NCI-H748 treated with DMSO at 0.1 percent for 48 hours (cell line): ENCODE results near the gene MRC1.

ENCODE experiments used
- DNase-seq: peaks from one replicate; lab custom pipeline; 2025; lab: John Stamatoyannopoulos, UW

MRC1 gene

DNA sequence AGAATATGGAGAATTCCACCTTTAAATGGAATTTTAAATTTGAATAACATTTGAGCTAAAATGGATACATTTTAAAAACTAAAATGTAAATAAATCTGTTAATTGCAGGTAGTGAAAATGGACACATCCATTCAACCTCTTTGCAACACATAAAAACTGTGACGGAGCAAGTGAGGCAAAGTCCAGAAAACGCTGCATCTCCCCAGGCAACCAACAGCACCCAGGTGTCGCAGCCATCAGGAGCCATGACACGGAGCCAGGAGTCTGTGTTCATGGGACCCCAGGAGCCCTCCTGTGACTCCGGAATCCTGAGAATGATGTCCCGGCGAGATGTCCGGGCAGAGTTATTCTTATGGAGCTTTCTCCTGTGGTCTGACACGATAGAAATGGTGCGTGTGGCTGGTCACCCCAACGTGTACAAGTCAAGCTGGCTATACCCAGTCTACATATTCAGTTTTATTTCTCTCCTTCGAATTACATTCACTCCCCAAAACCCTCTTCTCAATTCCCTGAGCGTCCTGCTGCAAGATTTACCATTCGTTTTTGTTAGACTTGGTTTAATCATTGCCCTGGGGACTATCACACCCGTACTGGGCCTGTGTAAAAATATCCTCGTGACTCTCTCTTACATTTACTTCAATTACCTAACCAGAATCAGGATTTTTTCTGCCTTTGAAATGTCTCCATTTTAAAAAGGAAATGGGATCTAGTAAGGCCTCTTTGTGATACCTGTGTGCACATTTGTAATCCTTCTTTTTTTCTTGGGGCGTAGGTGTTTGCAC lies 13.1 kb upstream of the MRC1 start:
- no peak for DNase-seq

DNA sequence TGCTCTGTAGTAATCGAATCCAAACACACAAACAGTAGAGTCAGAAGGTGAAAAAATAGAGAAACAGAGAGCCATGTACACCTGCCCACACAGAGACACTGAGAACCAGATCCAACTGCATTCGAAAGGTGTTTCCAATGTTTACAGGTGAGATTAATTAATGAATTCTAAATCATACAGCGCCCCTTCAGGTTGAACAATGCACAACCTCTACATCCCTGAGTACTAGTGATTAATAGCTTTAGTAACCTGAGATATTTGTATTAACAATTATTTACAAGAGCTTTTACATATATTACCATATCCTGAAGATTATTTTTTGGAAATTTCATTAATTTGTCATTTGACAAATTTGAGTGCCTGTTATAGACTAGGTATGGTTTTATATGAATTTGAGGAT lies 7.6 kb upstream of the MRC1 start:
- DNase-seq: no peak

DNA sequence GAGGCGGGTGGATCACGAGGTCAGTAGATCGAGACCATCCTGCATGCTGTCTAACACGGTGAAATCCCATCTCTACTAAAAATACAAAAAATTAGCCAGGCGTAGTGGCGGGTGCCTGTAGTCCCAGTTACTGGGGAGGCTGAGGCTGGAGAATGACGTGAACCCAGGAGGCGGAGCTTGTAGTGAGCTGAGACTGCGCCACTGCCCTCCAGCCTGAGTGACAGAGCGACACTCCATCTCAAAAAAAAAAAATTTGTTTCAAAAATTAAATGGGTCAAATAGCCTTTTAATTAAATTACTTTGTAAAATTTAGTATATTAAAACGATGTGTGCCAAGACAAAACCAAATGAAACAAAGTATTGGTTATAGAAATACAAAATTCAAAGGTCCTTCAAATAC lies 6.8 kb upstream of the MRC1 start:
- DNase-seq: no peak

GRCh38 chr10:17802976-17803375 lies 6.2 kb upstream of the MRC1 start:
- no peak for DNase-seq

- no peak for DNase-seq
These were observed 3.8 kb upstream of the MRC1 start for GRCh38 chr10:17805330-17805729.

GRCh38 chr10:17805921-17806577 lies 3.1 kb upstream of the MRC1 start:
- no peak for DNase-seq

GRCh38 chr10:17811146-17811865 lies 2.2 kb downstream of the MRC1 start:
- DNase-seq: no peak

DNA sequence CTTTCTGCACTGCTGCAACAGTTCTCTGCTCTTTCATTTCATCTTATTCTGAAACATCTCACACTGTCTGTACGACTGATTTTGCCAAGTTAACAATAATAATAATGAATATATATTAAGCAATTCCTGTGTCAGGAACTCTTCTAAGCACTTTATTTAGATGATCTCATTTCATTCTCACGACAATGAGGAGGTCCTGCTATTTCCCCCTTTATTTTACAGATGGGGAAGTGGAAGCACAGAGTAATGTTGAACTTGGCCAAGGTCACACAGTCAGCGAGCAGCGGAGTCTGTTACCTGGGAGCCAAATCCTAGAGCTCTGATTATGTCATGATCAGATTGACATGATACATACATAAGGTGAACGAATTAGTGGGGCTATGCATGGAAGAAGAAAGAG lies 5.8 kb downstream of the MRC1 start:
- no peak for DNase-seq

- DNase-seq: no peak
These were observed 7.1 kb downstream of the MRC1 start for GRCh38 chr10:17816199-17816598.

- no peak for DNase-seq
These were observed 8.2 kb downstream of the MRC1 start for GRCh38 chr10:17817316-17817715.

DNA sequence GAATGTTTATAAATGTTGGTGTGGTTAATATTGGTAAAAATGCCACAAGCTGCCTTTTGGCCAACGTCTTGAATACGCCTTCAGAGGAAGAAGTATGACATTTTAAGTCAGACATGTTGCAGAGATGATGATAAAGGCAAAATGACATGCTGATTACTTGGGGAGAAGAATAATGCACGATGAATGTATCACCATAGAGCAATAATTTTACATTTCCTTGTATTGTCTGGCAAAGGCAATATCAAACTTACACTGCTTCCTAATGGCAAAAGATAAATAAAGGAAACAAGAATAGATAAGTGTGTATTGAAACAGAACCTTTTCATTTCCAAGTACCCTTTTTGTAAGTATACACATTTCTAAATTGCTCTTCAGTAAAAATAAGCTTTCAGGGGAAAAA lies 8.6 kb downstream of the MRC1 start:
- DNase-seq: no peak

GRCh38 chr10:17819836-17820235 lies 10.7 kb downstream of the MRC1 start:
- DNase-seq: no peak

GRCh38 chr10:17820943-17821342 lies 11.8 kb downstream of the MRC1 start:
- no peak for DNase-seq

- DNase-seq: no peak
These were observed 12.7 kb downstream of the MRC1 start for GRCh38 chr10:17821893-17822292.

DNA sequence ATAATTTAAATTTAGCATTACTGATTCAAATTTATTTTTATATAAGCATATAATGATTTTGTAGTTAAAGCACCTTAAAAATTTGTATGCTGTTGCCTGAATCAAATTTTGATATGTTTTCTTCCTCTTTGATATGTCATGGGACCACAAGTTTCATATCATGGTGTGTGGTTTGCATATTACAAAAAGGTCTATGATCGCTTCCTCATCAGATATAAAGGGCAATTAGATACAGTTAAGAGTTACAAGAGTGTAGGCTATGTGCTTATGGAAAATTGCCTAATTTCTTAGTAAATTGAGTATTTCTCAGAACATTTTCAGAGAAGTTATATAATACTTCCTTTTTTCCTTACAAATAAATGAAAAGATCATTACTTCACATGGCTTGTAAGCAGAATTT lies 22.2 kb downstream of the MRC1 start:
- DNase-seq: no peak

DNA sequence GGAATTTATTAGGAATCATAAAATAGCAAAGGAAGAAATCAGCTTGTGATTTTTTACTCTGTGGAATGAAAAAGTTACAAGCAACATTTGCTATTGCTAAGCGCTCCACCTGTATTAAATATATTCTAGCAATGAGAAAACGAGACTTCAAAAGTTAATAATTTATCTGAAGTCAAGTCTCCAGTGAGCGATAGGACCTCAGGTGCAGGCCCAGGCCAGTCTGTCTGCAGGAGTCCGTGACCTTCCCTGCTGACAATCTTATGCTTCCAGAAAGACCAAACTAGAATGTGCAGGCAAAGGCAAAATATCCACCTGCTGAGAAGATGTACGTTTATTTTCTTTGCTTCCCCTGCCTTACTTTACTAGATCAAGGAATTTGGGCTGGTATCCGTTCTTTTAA lies 22.7 kb downstream of the MRC1 start:
- no peak for DNase-seq

DNA sequence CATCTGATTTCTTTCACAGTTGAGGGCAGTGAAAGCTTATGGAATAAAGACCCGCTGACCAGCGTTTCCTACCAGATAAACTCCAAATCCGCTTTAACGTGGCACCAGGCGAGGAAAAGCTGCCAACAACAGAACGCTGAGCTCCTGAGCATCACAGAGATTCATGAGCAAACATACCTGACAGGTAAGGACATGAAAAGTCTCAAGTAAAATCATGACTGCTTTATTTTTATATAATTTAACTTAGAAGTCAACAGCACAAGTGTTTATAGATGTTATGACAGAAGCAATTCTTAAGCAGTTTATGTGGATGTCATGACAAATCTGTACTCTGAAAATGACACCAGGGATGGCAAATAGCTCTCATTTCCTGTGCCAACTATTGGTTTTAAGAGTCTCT lies 24.5 kb downstream of the MRC1 start:
- no peak for DNase-seq

DNA sequence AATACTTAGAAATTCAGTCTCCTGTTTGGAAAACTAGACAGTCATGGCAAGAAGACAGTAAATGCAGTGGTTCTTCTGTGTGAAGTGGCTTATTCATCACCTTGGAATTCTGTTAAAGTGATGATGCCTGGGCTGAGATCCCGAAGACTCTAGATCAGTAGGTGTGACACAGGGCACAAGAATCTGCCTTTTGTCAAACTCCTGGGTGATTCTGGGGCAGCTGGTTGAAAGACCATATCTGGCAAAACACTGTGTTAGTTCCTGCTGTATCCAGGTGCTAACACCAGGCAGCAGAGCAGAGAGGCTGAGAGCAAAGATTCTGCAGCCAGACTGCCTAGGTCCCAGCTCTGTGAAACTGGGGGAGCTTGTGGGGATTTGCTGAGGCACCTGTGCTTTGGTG lies 26.5 kb downstream of the MRC1 start:
- no peak for DNase-seq

DNA sequence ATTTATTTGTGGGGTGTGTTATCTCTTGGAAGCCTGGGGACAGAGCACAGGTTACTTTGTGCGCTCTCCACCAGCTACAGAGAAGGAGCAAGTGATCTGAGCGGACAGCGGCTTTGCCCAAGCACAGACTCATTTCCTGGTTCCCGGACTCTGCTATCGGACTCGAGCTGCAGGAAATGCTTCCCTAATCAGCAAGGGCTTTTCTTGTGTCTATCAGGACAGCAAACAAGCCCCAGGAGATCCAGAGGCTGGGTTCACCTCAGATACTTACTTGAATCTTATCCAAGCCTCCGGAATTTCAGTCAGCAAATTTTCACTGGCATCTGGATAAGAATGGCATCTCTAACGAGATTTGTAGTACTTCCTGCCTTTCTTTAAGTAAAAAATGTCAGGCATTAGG lies 27.8 kb downstream of the MRC1 start:
- DNase-seq: no peak

- DNase-seq: no peak
These were observed 29.0 kb downstream of the MRC1 start for GRCh38 chr10:17838080-17838648.

GRCh38 chr10:17841050-17841449 lies 31.9 kb downstream of the MRC1 start:
- DNase-seq: no peak

DNA sequence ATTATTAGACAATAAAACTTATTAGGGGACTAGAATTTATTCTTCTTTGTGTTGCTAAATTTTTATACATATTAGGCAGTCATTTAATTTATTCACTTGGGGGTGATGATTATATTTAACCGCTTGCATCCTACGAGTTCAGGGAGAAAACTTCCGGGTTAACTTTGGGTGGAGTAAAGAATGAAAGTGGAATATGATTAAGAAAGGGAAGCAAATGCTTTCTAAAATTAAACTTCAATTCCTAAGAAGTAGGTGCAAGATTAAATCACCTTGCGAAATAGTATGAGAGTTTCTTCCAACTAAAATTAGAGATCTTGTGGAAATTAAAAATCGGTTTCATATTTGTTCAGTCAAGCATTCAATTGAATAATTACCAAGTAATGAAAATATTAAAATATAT lies 33.5 kb downstream of the MRC1 start:
- DNase-seq: no peak
